NAMALWA (cell line): ENCODE measurements around the gene GUCY1A2.

Experiments
- DNase-seq: peaks from one replicate; pipeline ENCODE4 v3.0.0-alpha.2; 2015; ENCODE audit warnings: low spot score

Gene GUCY1A2

DNA sequence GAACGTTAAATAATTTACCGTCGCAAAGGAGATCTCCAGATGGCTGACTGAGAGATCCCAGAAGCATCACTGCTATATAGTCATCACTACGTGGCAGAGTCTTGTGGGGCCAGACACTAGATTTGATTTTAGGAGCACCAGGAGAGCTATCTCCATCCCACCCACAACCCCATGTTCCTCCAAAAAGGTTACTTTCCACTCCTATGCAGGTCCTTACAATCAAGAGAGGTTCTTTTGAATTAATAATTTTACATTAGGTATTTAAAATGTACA is 19.4 kb downstream of the GUCY1A2 start:
- no peak for DNase-seq

DNA sequence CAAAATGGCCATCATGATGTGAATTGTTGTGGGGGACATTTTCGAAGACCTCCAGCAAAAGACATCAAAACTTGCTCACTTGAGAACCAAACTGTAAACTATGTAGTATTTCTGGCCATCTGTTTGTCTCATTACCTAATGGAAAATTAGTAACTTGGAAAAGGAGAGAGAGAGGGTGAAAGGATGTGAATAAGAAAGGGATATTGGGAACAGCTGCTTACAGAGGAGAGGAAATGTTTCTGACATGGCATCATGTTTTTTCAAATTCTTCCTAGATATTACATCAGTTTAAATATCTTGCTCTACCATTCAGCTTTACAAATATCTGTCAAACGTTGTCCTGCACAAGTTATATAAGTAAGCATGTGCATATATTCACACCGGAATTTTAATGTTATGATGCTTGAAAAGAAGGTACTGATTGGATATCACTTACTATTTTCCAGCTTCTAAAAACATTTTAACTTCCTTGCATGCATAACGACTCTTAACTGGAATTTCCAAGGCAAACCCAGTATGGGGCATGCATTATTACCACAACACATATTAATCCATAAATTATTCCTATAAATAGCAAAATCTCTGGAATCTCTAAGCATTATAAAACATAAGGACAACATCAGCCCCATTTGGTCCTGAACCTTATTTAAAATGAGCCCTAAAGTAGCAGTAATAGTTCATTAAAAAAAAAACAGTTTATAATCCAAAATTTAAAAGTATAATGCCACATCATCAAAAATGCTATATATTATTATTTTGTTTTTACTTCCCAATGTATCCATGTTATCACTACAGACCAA is 20.0 kb downstream of the GUCY1A2 start:
- no peak for DNase-seq

GRCh38 chr11:106997227-106997626 is 21.0 kb downstream of the GUCY1A2 start:
- no peak for DNase-seq

GRCh38 chr11:106996691-106997090 is 21.6 kb downstream of the GUCY1A2 start:
- DNase-seq: no peak

GRCh38 chr11:106990331-106990730 is 27.9 kb downstream of the GUCY1A2 start:
- no peak for DNase-seq

GRCh38 chr11:106989078-106989455 is 29.2 kb downstream of the GUCY1A2 start:
- no peak for DNase-seq

GRCh38 chr11:106988151-106989077 is 29.9 kb downstream of the GUCY1A2 start:
- DNase-seq: peak; percentile 4

- DNase-seq: no peak
Observed at GRCh38 chr11:106986673-106987072, 31.6 kb downstream of the GUCY1A2 start.

- no peak for DNase-seq
Observed at GRCh38 chr11:106986261-106986660, 32.0 kb downstream of the GUCY1A2 start.

GRCh38 chr11:106983991-106984390 is 34.3 kb downstream of the GUCY1A2 start:
- DNase-seq: no peak

- no peak for DNase-seq
Observed at GRCh38 chr11:106983261-106983660, 35.0 kb downstream of the GUCY1A2 start.

GRCh38 chr11:106974831-106975230 is 43.4 kb downstream of the GUCY1A2 start:
- DNase-seq: no peak

- no peak for DNase-seq
Observed at GRCh38 chr11:106971864-106972263, 46.4 kb downstream of the GUCY1A2 start.

DNA sequence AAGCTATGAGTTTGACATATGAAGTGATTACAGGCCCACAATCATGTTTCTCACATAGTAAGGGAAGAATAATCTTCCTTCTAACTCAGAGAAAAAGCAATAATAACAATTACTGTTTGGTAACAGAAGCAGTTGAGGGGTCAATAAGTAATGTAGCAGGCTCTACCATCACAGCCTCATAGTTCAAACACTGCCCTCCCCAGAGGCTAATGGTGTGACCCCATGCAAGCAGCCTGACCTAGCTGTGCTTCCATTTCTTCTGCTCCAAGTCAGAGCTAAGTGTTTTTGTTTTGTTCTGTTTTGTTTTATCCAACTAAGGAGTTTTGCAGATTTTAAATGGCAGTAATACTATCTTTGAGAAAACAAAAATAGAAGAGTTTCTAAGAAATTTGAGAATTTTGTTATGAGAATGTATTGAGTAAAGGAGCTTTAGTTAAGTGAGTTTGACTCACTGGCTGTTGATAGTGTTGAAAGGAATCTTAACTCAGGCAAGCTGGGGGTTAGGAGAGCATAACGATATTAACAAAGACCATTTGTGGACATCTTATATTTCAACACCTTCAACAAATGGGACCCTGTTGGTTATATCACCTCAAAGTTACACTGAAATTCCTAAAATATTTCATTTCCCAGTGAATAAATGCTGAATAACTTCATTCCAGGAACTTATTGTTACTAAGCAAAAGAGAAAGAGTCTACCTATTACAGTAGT is 48.5 kb downstream of the GUCY1A2 start:
- DNase-seq: no peak

- DNase-seq: no peak
Observed at GRCh38 chr11:106962995-106963394, 55.3 kb downstream of the GUCY1A2 start.

DNA sequence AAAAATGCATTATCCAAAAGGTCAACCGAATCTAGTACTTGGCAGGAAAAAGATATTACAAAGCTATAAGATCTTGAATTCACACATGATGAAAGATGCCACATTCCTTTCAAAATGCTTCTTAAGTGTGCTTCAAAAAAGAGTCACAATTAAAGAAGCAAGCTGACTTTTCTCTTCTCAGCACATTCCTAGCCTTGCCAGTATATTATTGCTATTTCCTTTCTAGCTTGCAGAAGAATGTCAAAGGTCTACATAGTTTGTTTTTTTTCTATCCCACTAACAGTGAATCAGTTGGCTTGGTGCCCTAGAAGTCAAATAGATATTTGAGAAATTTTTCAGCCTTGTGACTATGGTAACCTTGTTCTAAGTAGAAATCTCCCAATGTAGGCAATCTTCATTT is 56.8 kb downstream of the GUCY1A2 start:
- no peak for DNase-seq

- DNase-seq: no peak
Observed at GRCh38 chr11:106961048-106961447, 57.2 kb downstream of the GUCY1A2 start.

GRCh38 chr11:106959800-106960199 is 58.5 kb downstream of the GUCY1A2 start:
- DNase-seq: no peak

GRCh38 chr11:106959386-106959785 is 58.9 kb downstream of the GUCY1A2 start:
- DNase-seq: no peak

DNA sequence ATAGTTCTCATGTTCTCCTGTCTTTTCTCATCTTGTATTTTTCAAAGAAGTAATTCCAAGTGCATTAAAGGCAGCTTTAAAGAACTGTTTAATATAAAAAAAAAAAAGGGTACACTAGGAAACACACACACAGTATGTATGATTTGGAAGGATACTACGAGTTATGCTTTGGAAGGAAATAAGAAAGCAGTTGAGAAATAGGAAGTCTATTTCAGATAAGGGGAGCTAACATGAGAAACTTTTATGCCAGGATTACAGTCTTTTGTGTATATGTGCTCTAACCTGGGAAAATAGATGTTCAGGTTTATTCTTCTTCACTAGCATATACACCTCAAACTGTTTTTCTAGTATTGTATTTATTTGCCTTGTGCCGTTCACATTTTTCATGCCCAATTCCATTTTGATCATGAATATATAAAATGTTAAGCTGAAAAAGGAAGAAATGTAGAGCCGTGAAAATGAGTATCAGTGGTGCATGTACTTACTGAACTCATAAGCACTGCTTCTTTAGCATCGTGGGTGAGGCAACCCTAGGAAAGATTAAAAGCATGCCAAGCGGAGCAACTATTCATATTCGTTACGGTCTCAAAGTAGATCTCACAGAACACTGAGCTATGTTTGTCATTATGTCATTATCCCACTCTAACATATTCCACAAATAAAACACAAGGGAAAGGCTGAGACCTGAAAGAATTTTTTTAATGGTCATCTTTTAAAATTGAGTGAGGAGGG is 59.6 kb downstream of the GUCY1A2 start:
- DNase-seq: no peak

GRCh38 chr11:106957030-106957482 is 61.2 kb downstream of the GUCY1A2 start:
- DNase-seq: no peak

- DNase-seq: no peak
Observed at GRCh38 chr11:106950067-106950491, 68.2 kb downstream of the GUCY1A2 start.
